NCI-H1417 treated with DMSO at 0.1 percent for 48 hours (cell line): ENCODE data around the gene PSME4.
"Not testable (repeated sequence)": the region's sequence is repeated elsewhere in the genome, so short reads cannot be mapped to it uniquely, and the experiment has no call there.

Experiments used
- DNase-seq: peaks from one replicate; lab custom pipeline; 2025; lab: John Stamatoyannopoulos, UW

Gene PSME4

DNA sequence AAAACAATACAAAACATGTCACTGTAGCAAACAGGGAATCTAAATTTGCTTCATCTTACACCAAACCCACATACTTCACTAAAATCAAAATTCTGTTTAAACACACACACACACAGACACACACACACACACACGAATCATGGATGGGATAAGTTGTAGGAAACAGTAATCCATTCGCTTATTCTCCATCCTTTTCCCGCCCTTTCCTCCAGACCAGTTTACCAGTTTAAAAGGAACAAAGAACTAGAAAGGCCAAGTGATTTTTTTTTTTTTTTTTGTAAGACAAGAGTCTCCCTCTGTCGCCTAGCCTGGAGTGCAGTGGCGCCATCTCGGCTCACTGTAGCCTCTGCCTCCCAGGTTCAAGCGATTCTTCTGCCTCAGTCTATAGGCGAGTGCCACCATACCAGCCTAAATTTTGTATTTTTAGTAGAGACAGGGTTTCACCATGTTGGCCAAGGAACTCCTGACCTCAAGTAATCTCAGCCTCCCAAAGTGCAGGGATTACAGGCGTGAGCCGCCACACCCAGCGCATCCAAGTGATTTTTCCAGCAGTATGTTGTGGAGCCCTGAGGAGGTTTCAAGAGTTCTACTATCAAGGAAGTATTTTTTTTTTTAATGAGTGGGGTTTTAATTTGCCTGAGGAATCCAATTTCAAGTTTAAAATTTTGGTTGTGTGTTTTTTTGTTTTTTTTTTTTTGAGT lies 5.7 kb downstream of the PSME4 start:
- DNase-seq = no peak

DNA sequence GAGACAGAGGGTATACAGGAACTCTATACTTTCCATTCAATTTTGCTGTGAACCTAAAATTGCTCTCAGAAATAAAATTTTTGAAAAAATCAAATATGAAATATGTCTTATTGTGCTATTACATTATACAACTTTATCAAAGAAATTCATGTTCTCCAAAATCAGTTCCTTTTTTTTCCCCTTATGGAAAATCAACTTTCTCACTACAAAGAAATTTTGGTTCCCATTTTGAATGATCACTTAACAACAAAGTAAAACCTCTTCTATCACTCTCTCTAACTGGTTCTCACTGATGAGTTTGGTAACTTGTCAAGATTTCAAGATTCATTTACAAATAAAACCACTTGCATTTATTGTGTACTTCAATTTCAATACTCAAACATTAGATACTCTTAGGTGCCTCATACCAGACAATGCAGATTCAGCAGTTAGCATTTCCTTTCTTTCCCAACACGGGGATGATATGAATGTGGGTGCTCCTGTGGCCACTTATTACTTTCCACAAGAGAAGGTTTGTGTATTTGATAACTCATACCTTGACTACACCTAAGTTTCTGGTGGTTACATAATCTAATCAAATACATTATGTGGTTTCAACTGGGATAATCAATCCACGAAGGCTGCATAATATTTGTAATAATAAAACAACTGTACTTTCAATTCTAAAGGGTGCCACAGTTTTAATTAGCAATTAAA lies 6.4 kb downstream of the PSME4 start:
- DNase-seq = no peak

DNA sequence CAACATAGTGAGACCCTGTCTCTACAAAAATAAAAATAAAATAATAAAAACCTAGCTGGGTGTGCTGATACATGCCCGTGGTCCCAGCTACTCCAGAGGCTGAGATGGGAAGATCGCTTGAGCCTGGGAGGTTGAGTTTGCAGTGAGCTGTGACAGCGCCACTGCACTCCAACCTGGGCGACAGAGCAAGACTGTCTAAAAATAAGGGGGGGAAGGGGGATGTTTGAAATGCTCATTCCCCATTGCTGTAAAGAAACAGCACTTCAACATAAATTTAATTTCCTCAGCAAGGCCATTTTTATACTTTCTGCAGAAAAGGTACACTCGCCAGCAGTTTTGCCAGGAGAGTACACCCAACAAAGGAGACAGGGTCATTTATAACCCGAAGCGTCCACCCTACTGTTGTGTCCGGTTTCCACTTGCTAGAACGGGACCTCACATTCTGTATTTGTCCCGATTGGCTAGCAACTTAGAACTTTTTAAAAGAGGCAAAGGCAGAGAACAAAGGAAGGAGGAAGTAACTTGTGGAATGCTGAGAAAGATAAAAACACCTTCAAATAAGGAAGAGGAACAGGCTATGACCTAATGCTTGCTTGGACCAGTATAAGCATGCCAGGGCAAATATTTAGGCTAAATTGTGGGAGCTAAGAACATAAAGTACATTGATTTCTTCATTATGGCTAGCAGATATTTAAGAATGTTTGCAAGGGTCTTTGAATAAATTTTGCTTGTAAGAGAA lies 9.1 kb downstream of the PSME4 start:
- DNase-seq = not testable (repeated sequence)

DNA sequence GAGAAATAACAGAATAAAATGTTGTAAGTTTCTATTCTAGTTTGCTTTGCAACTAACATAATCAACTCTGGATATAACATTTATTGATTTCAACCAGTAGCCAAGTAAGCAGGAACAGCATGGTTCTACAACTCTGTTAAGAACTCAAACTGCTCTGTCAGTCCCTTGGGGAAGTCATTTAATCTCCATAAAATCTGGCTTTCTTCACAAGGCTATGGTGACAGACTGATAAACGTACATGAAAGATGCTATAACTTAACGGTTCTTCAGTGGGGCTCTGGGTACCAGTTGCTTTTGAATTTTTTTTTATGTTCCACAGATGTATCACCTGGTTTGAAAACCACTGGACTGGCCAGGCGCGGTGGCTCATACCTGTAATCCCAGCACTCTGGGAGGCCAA lies 10.3 kb downstream of the PSME4 start:
- no peak for DNase-seq

DNA sequence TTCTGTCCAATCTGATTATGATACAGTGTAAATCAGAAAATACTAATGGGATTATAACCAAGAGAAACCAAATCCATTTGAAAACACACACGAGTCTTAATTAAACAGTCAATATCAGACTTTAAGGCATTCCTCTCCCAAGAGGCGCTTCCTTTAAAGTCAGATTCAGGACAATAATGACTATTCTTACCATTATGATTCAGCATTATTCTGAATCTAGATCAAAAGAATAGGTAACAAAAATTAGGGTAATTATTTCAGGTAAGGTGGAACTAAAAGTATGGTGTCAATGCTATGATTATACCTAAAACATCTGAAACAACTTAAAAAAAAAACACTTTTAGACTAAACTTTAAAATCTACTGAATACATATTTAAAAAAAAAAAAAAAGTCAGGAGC lies 12.3 kb downstream of the PSME4 start:
- no peak for DNase-seq

DNA sequence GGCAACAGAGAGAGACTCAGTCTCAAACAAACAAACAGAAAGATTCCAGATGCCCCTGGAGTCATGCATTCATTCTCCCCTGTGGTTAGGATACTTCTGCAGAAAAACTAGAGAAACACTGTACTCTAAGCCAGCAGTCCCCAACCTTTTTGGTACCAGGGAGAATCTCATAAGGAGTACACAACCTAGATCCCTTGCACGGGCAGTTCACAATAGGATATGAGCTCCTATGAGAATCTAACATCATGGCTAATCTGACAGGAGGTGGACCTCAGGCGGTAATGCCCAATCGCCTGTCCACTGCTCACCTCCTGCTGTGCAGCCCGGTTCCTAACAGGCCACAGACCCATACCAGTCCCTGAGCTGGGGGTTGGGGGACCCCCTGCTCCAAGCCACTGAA lies 18.3 kb downstream of the PSME4 start:
- no peak for DNase-seq

DNA sequence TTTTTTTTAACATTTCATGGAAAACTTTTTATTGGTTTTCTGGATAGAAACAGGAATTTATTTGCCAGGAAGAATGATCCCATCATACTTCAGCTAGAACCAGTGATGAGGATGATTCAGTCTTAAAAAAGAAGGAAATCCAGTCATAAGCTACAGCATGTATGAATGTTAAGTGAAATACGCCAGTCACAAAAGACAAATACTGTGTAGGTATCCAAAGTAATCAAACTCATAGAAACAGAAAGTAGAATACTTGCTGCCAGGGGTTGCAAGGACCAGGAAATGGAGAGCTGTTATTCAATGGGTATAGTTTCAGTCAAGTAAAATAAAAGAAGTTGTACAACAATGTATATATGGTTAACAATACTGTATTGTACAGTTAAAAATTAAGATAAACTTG lies 21.3 kb downstream of the PSME4 start:
- no peak for DNase-seq

DNA sequence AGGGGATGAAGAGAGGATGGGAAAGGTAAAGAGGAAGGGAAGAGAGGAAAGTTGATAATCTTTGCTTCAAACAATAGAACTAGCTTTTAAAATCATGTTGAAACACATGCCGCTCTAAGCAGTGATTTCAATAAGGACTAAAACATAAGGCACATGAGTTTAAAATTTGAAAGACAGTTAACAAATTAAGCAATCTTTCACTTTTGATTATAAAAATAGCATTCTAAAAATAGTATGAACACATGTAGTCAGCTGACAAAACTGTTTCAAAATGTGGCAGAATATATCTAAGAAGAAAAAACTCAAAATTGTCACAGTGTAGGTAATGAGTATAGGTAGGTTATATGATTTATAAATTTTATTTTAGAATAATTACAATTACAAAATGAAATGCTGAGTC lies 25.3 kb downstream of the PSME4 start:
- DNase-seq = no peak

DNA sequence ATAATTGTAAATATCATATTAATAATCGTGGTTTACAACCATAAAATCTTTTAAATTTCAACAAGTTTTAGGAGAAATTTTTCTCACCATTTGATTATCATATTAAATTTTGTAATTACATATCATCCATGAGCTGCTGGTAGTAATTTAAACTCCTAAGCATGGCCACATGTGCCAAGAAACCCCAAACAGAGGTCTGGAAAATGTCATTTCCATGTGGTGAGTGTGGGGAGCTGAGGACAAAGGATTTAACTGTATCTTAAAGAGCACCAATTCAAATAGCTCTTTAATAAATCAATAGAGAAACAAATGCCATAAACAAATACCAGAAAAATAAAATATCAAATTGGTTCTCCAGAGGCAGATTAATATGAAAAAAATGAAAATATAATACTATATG lies 26.3 kb downstream of the PSME4 start:
- DNase-seq = no peak

DNA sequence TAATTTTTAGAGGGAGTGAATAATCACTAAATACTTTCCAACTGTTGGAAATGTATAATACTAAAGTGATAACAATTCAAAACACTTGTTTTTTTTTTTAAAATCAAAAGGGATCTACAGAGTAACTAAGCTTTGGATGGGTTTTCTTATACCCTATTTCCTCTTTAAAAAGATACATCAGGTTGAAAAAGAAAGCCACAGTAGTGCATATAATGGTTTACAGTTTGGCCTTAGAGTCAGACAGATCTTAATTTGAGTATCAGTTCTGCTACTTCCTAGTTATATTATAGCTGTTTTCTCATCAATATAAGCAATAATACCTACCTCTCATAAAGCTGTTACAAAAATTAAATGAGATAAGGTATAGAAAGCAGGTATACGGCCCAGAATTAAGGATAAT lies 28.5 kb downstream of the PSME4 start:
- no peak for DNase-seq

DNA sequence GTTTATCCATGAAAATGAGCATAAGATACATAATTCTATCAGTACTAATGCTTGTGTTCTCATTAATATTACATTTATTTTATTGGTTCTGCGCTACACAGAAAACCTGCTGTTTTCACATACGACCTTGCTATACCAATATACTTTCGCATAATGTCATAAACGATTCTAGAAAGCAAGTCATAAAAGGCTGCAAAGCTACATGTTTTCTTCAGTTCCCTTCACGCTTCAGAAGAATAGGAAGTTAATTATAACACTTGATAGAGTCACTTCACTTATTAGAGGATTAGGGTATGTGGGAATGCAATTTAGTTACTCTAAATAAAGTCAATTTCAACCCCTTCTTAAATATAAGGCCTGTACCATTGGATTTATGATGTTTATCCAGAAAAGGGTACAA lies 29.0 kb downstream of the PSME4 start:
- DNase-seq = no peak

DNA sequence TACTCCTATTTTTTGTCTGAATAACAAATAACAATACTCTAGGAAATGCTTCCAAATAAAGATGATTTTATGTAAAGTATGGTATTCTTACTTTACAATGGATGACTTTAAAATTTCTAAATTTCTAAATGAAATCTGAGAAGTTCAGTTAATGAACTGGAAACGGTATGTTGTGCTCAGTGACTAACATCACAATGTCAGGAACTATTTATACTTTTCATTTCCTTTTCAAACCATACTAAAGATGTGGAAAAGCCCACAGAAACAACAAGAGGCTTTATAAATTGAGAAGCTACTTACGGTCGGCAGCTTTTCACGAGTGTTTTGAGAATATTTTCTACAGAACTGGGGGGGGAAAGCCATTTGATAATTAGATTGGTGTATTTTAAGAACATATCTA lies 31.1 kb downstream of the PSME4 start:
- DNase-seq = no peak

DNA sequence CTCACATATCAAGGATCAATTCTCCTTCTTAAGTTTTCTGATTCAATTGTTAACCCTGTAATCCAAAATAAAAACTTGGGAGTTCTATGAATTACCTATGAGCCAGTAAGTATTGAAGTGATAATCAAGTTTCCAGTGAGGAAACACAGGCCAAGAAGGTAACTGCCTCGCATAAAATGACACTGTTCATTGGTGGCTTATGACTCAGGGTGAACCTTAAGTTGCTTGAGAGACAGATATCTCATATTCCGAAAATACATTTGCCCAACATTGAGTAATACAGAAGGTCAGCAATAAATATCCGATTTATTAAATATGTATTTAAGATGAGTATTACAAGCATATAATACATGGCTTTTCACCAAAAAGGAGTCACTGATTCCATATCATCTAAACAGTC lies 31.9 kb downstream of the PSME4 start:
- no peak for DNase-seq

DNA sequence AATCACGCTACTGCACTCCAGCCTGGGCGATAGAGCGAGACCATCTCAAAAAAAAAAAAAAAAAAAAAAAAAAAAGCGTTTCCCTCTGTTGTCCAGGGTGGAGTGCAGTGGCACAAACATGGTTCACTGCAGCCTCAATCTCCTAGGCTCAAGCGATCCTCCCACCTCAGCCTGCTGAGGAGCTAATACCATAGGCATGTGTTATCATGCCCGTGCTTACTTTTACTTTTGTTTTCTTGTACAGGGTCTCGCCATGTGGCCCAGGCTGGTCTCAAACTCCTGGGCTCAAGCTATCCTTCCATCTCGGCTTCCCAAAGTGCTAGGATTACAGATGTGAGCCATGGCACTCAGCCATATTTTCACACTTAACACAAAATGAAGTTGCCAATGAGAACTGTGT lies 37.5 kb downstream of the PSME4 start:
- no peak for DNase-seq

DNA sequence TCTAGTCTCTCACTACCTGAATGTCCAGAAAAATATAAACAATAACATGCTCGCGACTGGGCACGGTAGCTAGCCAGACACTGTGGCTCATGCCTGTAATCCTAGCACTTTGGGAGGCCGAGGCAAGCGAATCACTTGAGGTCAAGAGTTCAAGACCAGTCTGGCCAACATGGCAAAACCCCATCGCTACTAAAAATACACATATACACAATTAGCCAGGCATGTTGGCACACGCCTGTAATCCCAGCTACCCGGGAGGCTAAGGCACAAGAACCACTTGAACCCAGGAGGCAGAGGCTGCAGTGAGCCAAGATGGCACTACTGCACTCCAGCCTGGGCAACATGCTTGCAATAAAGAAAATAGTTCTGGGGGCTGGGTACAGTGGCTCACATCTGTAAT lies 44.5 kb downstream of the PSME4 start:
- DNase-seq = not testable (repeated sequence)

DNA sequence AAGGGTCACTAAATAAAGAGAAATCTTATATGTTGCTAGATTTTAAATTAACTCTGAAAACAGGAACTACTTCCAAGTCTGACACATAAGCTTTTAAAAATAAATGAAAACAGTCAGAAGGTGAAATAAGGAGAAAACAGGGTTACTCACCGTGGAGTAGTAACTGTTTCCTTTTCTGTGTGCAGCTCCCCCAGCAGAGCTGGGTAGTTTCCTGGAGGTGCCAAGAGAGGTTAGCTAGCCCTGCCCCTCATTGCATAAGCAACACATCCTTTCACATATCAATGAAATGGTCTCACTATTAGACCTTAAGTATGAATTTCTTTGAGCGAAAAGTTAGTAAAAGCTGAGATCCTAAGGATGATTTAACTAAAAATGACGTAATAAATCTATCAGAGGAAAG lies 57.1 kb downstream of the PSME4 start:
- DNase-seq = no peak

DNA sequence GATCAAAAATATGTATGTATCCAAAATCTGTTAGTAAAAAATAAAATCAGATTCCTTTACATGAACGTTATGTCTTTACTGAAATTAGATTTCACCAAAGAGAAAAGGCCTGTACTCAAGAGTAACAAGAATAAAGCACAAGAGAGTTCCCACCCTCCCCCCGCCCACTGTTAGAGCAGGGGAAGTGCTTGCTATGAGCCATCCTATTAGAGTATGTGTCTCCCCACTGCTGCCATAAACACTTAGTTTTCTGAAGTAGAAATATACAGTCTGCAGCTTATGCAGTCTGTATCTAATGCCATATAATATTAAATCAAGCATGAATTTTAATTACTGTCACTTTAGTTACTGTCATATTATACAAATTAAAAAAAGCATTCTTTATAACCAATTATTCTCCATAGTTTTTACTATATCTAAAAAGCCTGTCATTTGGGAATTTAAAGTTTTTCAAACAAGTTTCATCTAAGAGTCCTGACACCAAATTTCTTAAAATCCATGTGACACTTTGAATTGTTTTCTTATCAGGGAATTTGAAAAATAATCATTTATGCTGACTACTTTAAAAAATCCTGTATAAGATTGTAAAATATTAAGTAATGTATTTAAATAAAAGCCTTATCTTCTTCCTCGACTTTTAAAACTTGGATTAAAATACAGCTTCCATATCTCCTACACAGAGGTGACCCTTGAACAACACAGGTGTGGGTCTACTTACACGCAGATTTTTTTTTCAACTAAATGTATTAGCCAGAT lies 59.2 kb downstream of the PSME4 start:
- no peak for DNase-seq

DNA sequence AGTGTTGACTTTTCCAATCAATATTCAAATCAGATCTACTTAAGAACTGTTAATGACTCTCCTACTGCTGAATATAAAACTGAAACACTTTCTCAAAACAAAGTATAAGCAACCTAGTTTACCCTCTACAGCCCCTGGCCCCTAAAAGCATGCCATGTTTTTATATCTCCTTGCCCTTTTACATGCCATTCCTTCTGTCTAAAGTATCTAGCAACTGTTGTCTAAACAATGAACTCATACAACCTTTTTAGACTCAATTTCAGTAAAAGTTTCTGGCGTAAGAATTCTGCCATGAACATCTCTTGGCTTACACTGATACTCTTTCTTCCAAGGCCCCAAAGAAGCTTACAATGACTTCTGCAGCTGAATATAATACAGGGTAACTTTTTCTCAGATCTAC lies 63.2 kb downstream of the PSME4 start:
- DNase-seq = no peak

DNA sequence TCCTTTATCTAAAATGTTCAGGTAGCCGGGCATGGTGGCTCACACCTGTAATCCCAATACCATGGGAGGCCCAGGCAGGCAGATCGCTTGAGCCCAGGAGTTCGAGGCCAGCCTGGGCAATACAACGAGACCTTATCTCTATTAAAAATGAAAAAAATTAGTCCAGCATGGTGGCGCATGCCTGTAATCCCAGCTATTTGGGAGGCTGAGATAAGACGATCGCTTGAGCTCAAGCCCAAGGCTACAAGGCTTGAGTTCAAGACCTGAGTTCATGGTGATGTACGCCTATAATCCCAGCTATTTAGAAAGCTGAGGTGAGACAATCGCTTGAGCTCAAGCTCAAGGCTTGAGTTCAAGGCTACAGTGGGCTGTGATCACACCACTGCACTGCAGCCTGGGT lies 65.4 kb downstream of the PSME4 start:
- no peak for DNase-seq

DNA sequence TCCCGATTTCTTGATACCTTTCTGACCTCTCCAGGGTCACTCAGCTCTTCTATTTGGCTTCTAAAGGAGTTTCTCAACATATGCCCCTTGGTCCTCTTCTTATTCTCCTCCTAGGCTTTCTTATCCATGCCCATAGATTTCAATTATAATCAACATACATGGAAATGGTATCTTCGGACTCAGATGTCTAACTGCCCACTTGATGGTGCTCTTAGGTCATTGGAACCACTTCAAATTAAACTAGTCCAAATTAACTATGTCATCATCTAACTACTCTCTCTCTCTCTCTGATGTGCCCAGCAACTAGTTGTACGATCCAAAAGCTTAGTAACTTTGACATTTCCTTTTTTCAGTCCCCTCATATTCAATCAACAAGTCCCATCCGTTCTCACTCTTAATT lies 67.8 kb downstream of the PSME4 start:
- DNase-seq = no peak

DNA sequence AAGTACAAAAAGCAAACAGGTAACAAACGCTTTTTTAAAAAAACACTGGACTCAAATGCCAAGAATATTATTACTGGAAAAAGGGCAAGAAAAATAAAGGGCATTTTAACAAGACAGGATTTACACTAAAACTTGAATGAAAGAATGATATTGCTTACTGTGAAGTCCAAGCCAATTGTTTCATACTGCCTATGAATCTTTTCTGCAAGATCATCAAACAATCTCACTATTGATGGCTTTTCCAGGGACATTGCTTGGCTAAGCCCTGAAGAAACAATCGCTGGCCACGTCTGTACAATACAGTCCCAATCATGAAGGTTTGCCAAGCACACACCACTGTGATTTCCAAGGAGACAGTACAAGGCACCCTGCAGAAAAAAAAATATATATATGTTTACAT lies 69.6 kb downstream of the PSME4 start:
- DNase-seq = no peak

DNA sequence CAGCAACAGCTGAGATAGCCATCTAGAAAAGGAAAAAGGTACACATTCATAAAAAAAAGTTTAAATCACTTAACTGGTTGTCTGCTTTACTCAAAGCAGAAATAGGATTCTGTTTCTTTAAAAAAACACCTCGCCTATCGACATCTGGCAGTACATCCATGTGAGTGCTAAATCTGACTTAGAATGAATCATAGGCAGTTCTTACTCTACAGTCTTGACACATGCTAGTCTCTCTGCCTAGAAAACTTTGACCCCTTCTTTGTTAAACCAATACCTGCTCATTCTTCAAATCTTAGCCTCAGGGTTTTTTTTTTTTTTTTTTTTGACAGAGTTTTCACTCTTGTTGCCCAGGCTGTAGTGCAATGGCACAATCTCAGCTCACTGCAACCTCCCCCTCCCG lies 73.9 kb downstream of the PSME4 start:
- DNase-seq = no peak
